H1 (cell line): ENCODE results near the gene AAK1. TPM values are rescaled to one million over a fixed set of nuclear protein-coding genes. Genes with fewer than 3 reads are reported as not detected.

Experiments
- CTCF ChIA-PET: fragments of 300-600 bp; sonication (Branson Sonifier 250); formaldehyde crosslinking; loops from one replicate; lab custom pipeline; 2021; ENCODE audit not compliant: partially characterized antibody; lab: Charles Lee
- POLR2A ChIA-PET: fragments of 300-600 bp; sonication (Branson Sonifier 250); formaldehyde crosslinking; loops from one replicate; lab custom pipeline; 2021; ENCODE audit warnings: inconsistent platforms; ENCODE audit not compliant: partially characterized antibody; lab: Charles Lee
- DNase-seq, 2 experiments: peaks; one replicate each; pipeline versions ENCODE4 v3.0.0 to v3.0.0-alpha.2; 2010 to 2022; ENCODE audit warnings: low spot score in 2 of 2, low read depth in 1 of 2, mixed read lengths in 1 of 2
- FAIRE-seq: peaks from 2 replicates; lab custom pipeline; 2011; peaks lifted over from hg19 to GRCh38; lab: Jason Lieb, UNC
- H2AFZ ChIP-seq: 2 replicates; pipeline ENCODE4 v1.8.1; 2012; ENCODE audit warnings: low read length, inconsistent platforms
- H2AK5ac ChIP-seq: 2 replicates; pipeline ENCODE4 v1.6.1; 2013; ENCODE audit warnings: low read depth, low read length
- H2BK120ac ChIP-seq: replicated peaks from 2 replicates; pipeline ENCODE3; 2013; ENCODE audit warnings: low read depth, low read length, inconsistent platforms
- H2BK12ac ChIP-seq: 2 replicates; pipeline ENCODE4 v1.6.1; 2013; ENCODE audit warnings: low read depth, low read length
- H2BK15ac ChIP-seq: 2 replicates; pipeline ENCODE4 v1.6.1; 2013; ENCODE audit warnings: low read length
- H2BK20ac ChIP-seq: 2 replicates; pipeline ENCODE4 v1.6.1; 2013; ENCODE audit warnings: low read length
- H2BK5ac ChIP-seq: 2 replicates; pipeline ENCODE4 v1.6.1; 2013; ENCODE audit warnings: low read depth, low read length
- H3K14ac ChIP-seq: 2 replicates; pipeline ENCODE4 v1.6.1; 2013; ENCODE audit warnings: inconsistent platforms; ENCODE audit not compliant: insufficient read length
- H3K18ac ChIP-seq: 2 replicates; pipeline ENCODE4 v1.6.1; 2013; ENCODE audit warnings: low read length; ENCODE audit errors: extremely low read depth
- H3K23ac ChIP-seq: 2 replicates; pipeline ENCODE4 v1.6.1; 2013; ENCODE audit warnings: inconsistent platforms; ENCODE audit not compliant: insufficient read length
- H3K23me2 ChIP-seq: 2 replicates; pipeline ENCODE4 v1.6.1; 2013; ENCODE audit warnings: low read depth, low read length
- H3K27ac ChIP-seq: 2 replicates; pipeline ENCODE4 v1.6.1; 2011; ENCODE audit warnings: low read depth, low read length, inconsistent platforms
- H3K27me3 ChIP-seq, 4 experiments: replicated peaks in 1 of 4; 1 replicate in 1 of 4; 2 replicates in 3 of 4; pipeline versions ENCODE4 v1.6.1 to v1.8.1; 2011 to 2013; ENCODE audit warnings: low read length in 3 of 4, mild to moderate bottlenecking in 3 of 4, inconsistent platforms in 2 of 4, mixed read lengths in 2 of 4, moderate library complexity in 1 of 4; ENCODE audit not compliant: control insufficient read depth in 3 of 4, insufficient read depth in 3 of 4; ENCODE audit errors: extremely low read depth in 1 of 4
- H3K36me3 ChIP-seq, 4 experiments: 2 replicates each; pipeline versions ENCODE4 v1.6.1 to v1.8.1; 2011 to 2013; ENCODE audit warnings: mild to moderate bottlenecking in 4 of 4, low read length in 3 of 4, moderate library complexity in 2 of 4, control low read depth in 1 of 4, inconsistent platforms in 1 of 4; ENCODE audit not compliant: insufficient read depth in 4 of 4, control insufficient read depth in 2 of 4
- H3K4ac ChIP-seq: replicated peaks from 2 replicates; pipeline ENCODE3; 2013; ENCODE audit warnings: low read length, low read depth, mixed read lengths, inconsistent platforms; ENCODE audit not compliant: insufficient read length
- H3K4me1 ChIP-seq, 4 experiments: replicated peaks in 1 of 4; 1 replicate in 1 of 4; 2 replicates in 3 of 4; pipeline versions ENCODE4 v1.6.1 to v1.8.1; 2011 to 2013; ENCODE audit warnings: low read length in 3 of 4, inconsistent platforms in 2 of 4, mixed read lengths in 1 of 4; ENCODE audit not compliant: insufficient read depth in 4 of 4, control insufficient read depth in 3 of 4
- H3K4me2 ChIP-seq, 2 experiments: 2 replicates each; pipeline versions ENCODE4 v1.6.1 to v1.8.1; 2011 to 2013; ENCODE audit warnings: low read depth in 2 of 2, low read length in 2 of 2, control low read depth in 1 of 2, inconsistent platforms in 1 of 2, mild to moderate bottlenecking in 1 of 2; ENCODE audit not compliant: insufficient read depth in 1 of 2
- H3K4me3 ChIP-seq, 4 experiments: fragments of 200-600, 300-600 bp in 1 of 4; sonication (generic), shearing (Covaris generic), sonication (Bioruptor Twin) in 1 of 4; 2 replicates each; pipeline versions ENCODE4 v1.5.1 to v1.8.1; 2011 to 2016; ENCODE audit warnings: low read length in 4 of 4, low read depth in 3 of 4, control low read depth in 2 of 4, inconsistent platforms in 2 of 4, mild to moderate bottlenecking in 2 of 4, mixed read lengths in 1 of 4, moderate library complexity in 1 of 4; ENCODE audit not compliant: insufficient read depth in 2 of 4; ENCODE audit errors: extremely low read depth in 1 of 4
- H3K56ac ChIP-seq: replicated peaks from 2 replicates; pipeline ENCODE3; 2013; ENCODE audit warnings: low read depth, mild to moderate bottlenecking, mixed read lengths, low read length, inconsistent platforms; ENCODE audit not compliant: insufficient read length
- H3K79me1 ChIP-seq: 2 replicates; pipeline ENCODE4 v1.6.1; 2013; ENCODE audit warnings: low read depth, low read length, control low read depth
- H3K79me2 ChIP-seq, 2 experiments: 2 replicates each; pipeline versions ENCODE4 v1.6.1 to v1.8.1; 2012 to 2013; ENCODE audit warnings: low read length in 2 of 2, mild to moderate bottlenecking in 2 of 2, inconsistent platforms in 1 of 2; ENCODE audit not compliant: insufficient read depth in 2 of 2, control insufficient read depth in 1 of 2
- H3K9ac ChIP-seq, 4 experiments: replicated peaks in 1 of 4; 1 replicate in 1 of 4; 2 replicates in 3 of 4; pipeline versions ENCODE4 v1.6.1 to v1.8.1; 2011 to 2013; ENCODE audit warnings: low read depth in 3 of 4, low read length in 3 of 4, control low read depth in 2 of 4, mild to moderate bottlenecking in 2 of 4, moderate library complexity in 2 of 4, inconsistent platforms in 1 of 4; ENCODE audit errors: extremely low read depth in 1 of 4
- H3K9me3 ChIP-seq, 2 experiments: 2 replicates each; pipeline versions ENCODE4 v1.6.1 to v1.8.1; 2012 to 2013; ENCODE audit warnings: mild to moderate bottlenecking in 2 of 2, moderate library complexity in 2 of 2, control low read depth in 1 of 2, inconsistent platforms in 1 of 2, low read depth in 1 of 2, low read length in 1 of 2, mixed read lengths in 1 of 2; ENCODE audit not compliant: insufficient read depth in 2 of 2
- H4K20me1 ChIP-seq, 2 experiments: replicated peaks in 1 of 2; 2 replicates each; pipeline versions ENCODE3 to v1.8.1; 2011 to 2013; ENCODE audit warnings: inconsistent platforms in 2 of 2, low read length in 2 of 2, mild to moderate bottlenecking in 1 of 2; ENCODE audit not compliant: insufficient read depth in 2 of 2, control insufficient read depth in 1 of 2
- H4K5ac ChIP-seq: 2 replicates; pipeline ENCODE4 v1.6.1; 2013; ENCODE audit warnings: low read length, low read depth, mixed read lengths, inconsistent platforms; ENCODE audit not compliant: insufficient read length
- H4K8ac ChIP-seq: 2 replicates; pipeline ENCODE4 v1.8.0; 2013; ENCODE audit warnings: mild to moderate bottlenecking, moderate library complexity, low read length, inconsistent platforms; ENCODE audit not compliant: insufficient read depth; ENCODE audit errors: extremely low read depth
- H4K91ac ChIP-seq: replicated peaks from 2 replicates; pipeline ENCODE3; 2013; ENCODE audit warnings: low read length, mixed read lengths, inconsistent platforms; ENCODE audit not compliant: insufficient read length
- CBX5 ChIP-seq: fragments of 300-800, 300-1000 bp; sonication (generic); IDR thresholded peaks from 2 replicates; pipeline ENCODE4 v1.7.1; 2016; ENCODE audit warnings: antibody characterized with exemption, low read length, low read depth
- CREB1 ChIP-seq: IDR thresholded peaks from 2 replicates; pipeline ENCODE4 v1.6.1; 2012; ENCODE audit warnings: inconsistent platforms
- CTBP2 ChIP-seq: IDR thresholded peaks from 2 replicates; pipeline ENCODE4 v1.7.0; 2011; ENCODE audit warnings: borderline replicate concordance, mild to moderate bottlenecking, moderate library complexity, mixed read lengths, low read length; ENCODE audit not compliant: insufficient read depth, insufficient read length
- HDAC2 ChIP-seq, 2 experiments: fragments of 300-600 bp in 1 of 2; sonication (generic) in 1 of 2; IDR thresholded peaks; 2 replicates each; pipeline ENCODE4 v1.6.1; 2011 to 2012; ENCODE audit warnings: low read depth in 2 of 2, low read length in 2 of 2, mild to moderate bottlenecking in 2 of 2, moderate library complexity in 2 of 2, borderline replicate concordance in 1 of 2, inconsistent platforms in 1 of 2
- POLR2AphosphoS5 ChIP-seq: IDR thresholded peaks from 2 replicates; pipeline ENCODE4 v1.6.1; 2011; ENCODE audit warnings: low read depth, low read length
- SIN3A ChIP-seq, 2 experiments: IDR thresholded peaks in 1 of 2; conservative IDR thresholded peaks in 1 of 2; 2 replicates each; pipeline ENCODE4 v1.6.1; 2011 to 2012; ENCODE audit warnings: low read length in 2 of 2, improper control_type of control experiment in 1 of 2, low read depth in 1 of 2, mild to moderate bottlenecking in 1 of 2
- SIX5 ChIP-seq: IDR thresholded peaks from 2 replicates; pipeline ENCODE4 v1.6.1; 2011; ENCODE audit warnings: mild to moderate bottlenecking, low read depth, low read length
- SP2 ChIP-seq: IDR thresholded peaks from 2 replicates; pipeline ENCODE4 v1.6.1; 2012; ENCODE audit warnings: mild to moderate bottlenecking, low read length, inconsistent platforms
- ZNF274 ChIP-seq: IDR thresholded peaks from 2 replicates; pipeline ENCODE4 v1.7.0; 2012; ENCODE audit warnings: low read length, borderline replicate concordance; ENCODE audit errors: extremely low read depth
- WGBS, 2 experiments: shearing (Covaris generic) in 1 of 2; methylation state at CpG; one replicate each; pipeline versions ENCODE4 v1.1.6 to v1.1.7; 2013 to 2015; ENCODE audit warnings: low lambda C conversion rate in 2 of 2, mixed read lengths in 2 of 2, inconsistent platforms in 1 of 2, low coverage in 1 of 2, missing lambda C conversion rate in 1 of 2; ENCODE audit not compliant: insufficient replicate concordance in 2 of 2, insufficient coverage in 1 of 2, insufficient read length in 1 of 2; ENCODE audit errors: extremely low coverage in 1 of 2, missing lambda C conversion rate in 1 of 2; 5-methylcytosine and 5-hydroxymethylcytosine counted together
- polyA plus RNA-seq, 7 experiments: library from polyadenylated mRNA; depleted of rRNA in 3 of 7; stranded (reverse) in 5 of 7; unstranded in 2 of 7; fragments of >200 nt in 5 of 7; fragments of 200-250 nt in 2 of 7; gene quantifications; 1 replicate in 5 of 7; 2 replicates in 1 of 7; 4 replicates in 1 of 7; pipeline versions ENCODE4 v1.2.1 to v1.2.3, GENCODE V29; 2011 to 2013; ENCODE audit warnings: missing spikeins in 2 of 7, mixed read lengths in 2 of 7
- total RNA-seq: library from RNA; stranded (reverse); fragmentation: NEBNext Ultra II Directional; extraction: Animal tissue kit (Norgen Biotek cat#: 25700); gene quantifications from 2 replicates; pipeline ENCODE4 v1.2.1, GENCODE V29; 2021
- TF ChIP-seq, protein P1 (sequence below): IDR thresholded peaks from 2 replicates; pipeline ENCODE4 v1.6.1; 2012; ENCODE audit warnings: inconsistent platforms

AAK1 gene
- total and polyA plus RNA-seq, 2 of the 8 experiments (the other 6 are each of a cell fraction or from before 2014, with no cell fraction given) = 10.0 to 40.5 TPM

DNA sequence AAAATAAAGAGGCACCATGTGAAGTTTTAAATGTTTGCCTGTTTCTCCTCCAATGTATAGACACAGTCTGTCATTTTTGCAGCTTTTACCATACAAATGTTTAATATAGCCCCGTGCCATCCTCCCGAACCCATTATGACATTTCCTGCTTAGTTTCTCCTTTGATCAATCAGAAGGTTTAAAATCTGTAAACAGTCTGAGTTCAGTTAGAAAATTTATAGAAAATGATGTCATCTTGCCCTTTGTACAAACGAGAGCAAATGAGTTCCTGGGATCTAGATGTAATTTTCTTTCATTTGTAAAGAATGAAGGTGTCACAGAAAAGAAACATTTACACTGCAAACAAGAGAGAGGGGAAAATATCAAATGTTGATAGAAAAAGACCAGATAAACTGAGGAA, 143.6 kb downstream of the AAK1 start:
- Histone ChIP-seq H4K5ac (no peak overlapping the region), H3K79me2 (no peaks in the 10 kb centered on the region), H2AK5ac (no peak overlapping the region), H3K9me3 (no peaks in the 10 kb centered on the region), H3K79me1 (no peaks in the 10 kb centered on the region), H3K18ac (no peak overlapping the region), H3K4me1 (peaks cover 0 to 6% (median 4%) of the 10 kb centered on the region in 4 experiments; a peak in 3 of 7 replicates), H3K27ac (no peak overlapping the region), H3K36me3 (peaks cover 0 to 4% (median 0%) of the 10 kb centered on the region in 4 experiments; a peak in 1 of 8 replicates), H3K23me2 (no peaks in the 10 kb centered on the region; the same call in 1 of the 2 replicates), H4K91ac (no peak overlapping the region), H2BK20ac (no peak overlapping the region), H3K27me3 (no peaks in the 10 kb centered on the region), H2BK5ac (no peak overlapping the region), H3K4me3 (no peak overlapping the region), H3K14ac (no peak overlapping the region), H3K9ac (no peak overlapping the region), H3K23ac (no peak overlapping the region), H3K4me2 (no peak overlapping the region; a peak in 1 of 4 replicates), H4K20me1 (no peaks in the 10 kb centered on the region), H2BK15ac (no peak overlapping the region), H2BK120ac (no peak overlapping the region), H2BK12ac (no peak overlapping the region), H2AFZ (no peak overlapping the region), H4K8ac (no peak overlapping the region), H3K56ac (no peak overlapping the region), H3K4ac (no peak overlapping the region)
- FAIRE-seq (no peak), DNase-seq (no peak)
- TF ChIP-seq HDAC2 (IDR thresholded peaks at IDR 0.05; ENCODE audit: borderline replicate concordance in 1 of 2, low read depth in 2 of 2, low read length in 2 of 2) = no peak
- no peak for TF ChIP-seq SIX5
- no peak for TF ChIP-seq CREB1
- TF ChIP-seq, protein P1, sequence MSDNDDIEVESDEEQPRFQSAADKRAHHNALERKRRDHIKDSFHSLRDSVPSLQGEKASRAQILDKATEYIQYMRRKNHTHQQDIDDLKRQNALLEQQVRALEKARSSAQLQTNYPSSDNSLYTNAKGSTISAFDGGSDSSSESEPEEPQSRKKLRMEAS = no peak
- TF ChIP-seq ZNF274 = no peak
- TF ChIP-seq SIN3A (conservative IDR thresholded peaks at IDR 0.05 in 1 of 2, IDR thresholded peaks at IDR 0.05 in 1 of 2; ENCODE audit: low read depth in 1 of 2, low read length in 2 of 2) = no peak
- no peak for TF ChIP-seq CTBP2
- TF ChIP-seq SP2 = no peak
- no peak for TF ChIP-seq CBX5
- TF ChIP-seq POLR2AphosphoS5 = no peak
- ChIA-PET POLR2A (no interaction called here), CTCF (interaction anchor here (1.0 to 1.7 kb wide), 4 partner anchors 14 to 127 kb away, joined by 3 to 5 read pairs (median 4); partner anchors contain the start of gene NFU1)
- 80% methylated on average over 3 of the region's 3 CpGs; no CpG with 5 or more reads in 1 of the 2 experiments for WGBS, 2 experiments
